ENCODE results near the gene HGD.
"Not testable (repeated sequence)": the region's sequence is repeated elsewhere in the genome, so short reads cannot be mapped to it uniquely, and the experiment has no call there.

DNA sequence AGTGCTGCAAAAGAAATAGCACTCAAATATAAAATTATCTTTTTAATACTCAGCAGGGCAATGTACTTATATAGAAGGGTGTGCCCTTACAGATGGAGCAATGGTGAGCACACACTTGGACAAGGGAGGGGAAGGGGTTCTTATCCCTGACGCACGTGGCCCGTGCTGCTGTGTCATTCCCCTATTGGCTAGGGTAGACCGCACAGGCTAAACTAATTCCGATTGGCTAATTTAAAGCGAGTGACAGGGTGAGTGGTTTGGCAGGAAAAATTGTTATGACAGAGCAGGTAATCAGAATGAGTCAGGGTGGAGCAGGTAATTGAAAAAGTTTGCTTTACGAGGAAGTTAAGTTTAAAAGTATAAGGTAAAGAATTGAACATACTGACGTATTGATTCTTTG, 65.3 kb downstream of the HGD start:
- TF ChIP-seq, protein P1, sequence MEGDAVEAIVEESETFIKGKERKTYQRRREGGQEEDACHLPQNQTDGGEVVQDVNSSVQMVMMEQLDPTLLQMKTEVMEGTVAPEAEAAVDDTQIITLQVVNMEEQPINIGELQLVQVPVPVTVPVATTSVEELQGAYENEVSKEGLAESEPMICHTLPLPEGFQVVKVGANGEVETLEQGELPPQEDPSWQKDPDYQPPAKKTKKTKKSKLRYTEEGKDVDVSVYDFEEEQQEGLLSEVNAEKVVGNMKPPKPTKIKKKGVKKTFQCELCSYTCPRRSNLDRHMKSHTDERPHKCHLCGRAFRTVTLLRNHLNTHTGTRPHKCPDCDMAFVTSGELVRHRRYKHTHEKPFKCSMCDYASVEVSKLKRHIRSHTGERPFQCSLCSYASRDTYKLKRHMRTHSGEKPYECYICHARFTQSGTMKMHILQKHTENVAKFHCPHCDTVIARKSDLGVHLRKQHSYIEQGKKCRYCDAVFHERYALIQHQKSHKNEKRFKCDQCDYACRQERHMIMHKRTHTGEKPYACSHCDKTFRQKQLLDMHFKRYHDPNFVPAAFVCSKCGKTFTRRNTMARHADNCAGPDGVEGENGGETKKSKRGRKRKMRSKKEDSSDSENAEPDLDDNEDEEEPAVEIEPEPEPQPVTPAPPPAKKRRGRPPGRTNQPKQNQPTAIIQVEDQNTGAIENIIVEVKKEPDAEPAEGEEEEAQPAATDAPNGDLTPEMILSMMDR (IDR thresholded peaks at IDR 0.05; ENCODE audit: low read depth, low read length) = not testable (repeated sequence)
- not testable (repeated sequence) for TF ChIP-seq EZH2phosphoT487 (IDR thresholded peaks at IDR 0.05; ENCODE audit: low read depth)

All from OCI-LY3 (cell line).